ENCODE data around the gene SORBS2.

SORBS2 gene

DNA sequence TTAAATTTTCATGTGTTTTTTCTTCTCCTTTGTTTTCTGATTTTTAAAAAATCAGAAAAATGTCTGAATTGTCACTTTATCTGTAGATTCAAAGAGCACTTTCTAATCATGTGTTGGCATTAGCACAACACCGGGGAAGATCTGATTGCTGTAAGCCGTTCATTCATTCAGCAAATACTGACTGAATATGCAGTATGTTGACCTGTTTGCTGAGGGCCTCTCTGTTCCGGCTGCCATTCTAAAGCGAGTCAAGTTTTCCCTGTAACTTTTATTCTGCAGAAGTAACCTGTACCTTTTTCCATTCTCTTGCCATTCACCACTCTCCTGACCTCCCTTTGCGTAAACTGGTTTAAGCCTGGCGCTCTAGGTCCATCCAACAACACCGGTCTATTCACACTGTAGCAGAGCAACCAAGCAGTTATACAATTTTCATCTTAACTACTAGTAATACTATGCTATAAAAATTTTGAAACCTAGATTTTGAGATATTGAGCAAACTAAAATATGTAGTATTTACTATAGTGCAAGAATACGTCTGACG lies 6.7 kb downstream of the SORBS2 start:
- no peak for DNase-seq (ENCODE audit: low spot score)

- DNase-seq (ENCODE audit: low spot score): no peak
Observed at GRCh38 chr4:185803022-185803421, 9.0 kb downstream of the SORBS2 start.

GRCh38 chr4:185801471-185801870 lies 10.5 kb downstream of the SORBS2 start:
- no peak for DNase-seq (ENCODE audit: low spot score)

- DNase-seq (ENCODE audit: low spot score): no peak
Observed at GRCh38 chr4:185800266-185800945, 11.6 kb downstream of the SORBS2 start.

GRCh38 chr4:185799442-185799841 lies 12.6 kb downstream of the SORBS2 start:
- no peak for DNase-seq (ENCODE audit: low spot score)

DNA sequence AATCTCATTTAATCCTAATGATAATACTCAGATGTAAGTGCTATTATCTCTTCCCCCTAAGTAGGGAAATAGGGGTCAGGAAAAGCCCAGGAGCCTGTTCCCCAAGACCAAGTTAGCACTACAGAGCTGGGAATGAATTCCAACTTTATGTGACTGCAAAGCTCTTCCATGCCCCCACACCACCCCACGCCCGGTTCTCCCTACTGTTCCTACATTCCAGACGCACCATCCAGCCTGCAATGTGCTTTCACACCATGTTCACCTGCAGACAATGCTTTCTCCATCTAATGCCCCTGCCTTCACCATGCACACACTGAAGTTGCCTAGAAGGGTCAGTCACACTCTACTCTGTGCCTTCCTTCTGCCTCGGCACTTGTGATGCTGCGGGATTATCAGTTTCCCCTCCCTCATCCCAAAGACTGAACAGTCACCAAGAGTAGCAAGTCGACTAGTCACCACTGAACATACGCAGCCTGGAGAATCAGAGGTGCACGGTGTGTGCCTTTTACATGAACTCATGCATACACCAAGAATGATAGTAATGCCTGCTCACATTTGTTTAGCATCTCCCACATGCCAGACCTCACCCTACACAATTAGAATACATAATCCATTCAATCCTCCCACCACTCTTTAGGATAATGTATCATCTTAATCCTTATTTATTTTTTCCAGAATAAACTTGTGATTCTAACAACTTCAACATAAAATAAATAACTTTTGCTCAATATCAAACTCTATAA lies 14.2 kb downstream of the SORBS2 start:
- DNase-seq (ENCODE audit: low spot score): no peak

GRCh38 chr4:185797018-185797417 lies 15.0 kb downstream of the SORBS2 start:
- no peak for DNase-seq (ENCODE audit: low spot score)

DNA sequence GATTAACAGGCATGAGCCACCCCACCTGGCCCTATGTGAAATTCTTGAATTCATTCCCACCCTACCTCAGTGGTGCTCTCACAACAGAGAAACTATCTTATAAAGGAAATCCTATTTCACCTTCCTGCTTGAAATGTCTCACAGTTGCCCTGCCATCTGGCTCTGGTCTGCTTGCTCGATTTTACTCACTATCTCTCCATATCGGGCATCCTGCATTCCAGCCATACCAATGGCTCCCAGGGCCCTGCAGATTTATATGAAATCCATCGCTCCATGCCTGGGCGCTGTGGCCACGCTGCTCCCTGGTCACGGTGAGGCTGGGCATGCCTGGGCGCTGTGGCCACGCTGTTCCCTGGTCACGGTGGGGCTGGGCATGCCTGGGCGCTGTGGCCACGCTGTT lies 15.8 kb downstream of the SORBS2 start:
- no peak for DNase-seq (ENCODE audit: low spot score)

- DNase-seq (ENCODE audit: low spot score): no peak
Observed at GRCh38 chr4:185794637-185795036, 17.4 kb downstream of the SORBS2 start.

GRCh38 chr4:185793716-185794115 lies 18.3 kb downstream of the SORBS2 start:
- DNase-seq (ENCODE audit: low spot score): no peak

DNA sequence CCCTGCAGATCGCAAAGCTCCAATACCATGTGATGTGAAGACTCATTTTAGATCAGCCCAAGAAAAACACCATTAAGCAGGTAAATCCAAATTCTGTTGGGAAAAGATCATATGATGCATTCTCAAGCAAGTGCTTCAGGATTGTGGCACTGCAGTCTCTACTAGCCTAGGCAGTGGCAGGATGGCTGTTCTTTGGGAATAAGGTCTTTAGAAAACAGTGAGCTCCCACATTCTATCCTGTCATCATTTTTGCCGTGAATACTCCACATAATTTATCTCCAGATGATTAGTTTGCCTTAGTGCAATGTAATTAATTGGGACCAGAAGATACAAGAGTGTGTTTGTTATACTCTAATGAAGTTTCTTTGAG lies 18.9 kb downstream of the SORBS2 start:
- DNase-seq (ENCODE audit: low spot score): no peak

DNA sequence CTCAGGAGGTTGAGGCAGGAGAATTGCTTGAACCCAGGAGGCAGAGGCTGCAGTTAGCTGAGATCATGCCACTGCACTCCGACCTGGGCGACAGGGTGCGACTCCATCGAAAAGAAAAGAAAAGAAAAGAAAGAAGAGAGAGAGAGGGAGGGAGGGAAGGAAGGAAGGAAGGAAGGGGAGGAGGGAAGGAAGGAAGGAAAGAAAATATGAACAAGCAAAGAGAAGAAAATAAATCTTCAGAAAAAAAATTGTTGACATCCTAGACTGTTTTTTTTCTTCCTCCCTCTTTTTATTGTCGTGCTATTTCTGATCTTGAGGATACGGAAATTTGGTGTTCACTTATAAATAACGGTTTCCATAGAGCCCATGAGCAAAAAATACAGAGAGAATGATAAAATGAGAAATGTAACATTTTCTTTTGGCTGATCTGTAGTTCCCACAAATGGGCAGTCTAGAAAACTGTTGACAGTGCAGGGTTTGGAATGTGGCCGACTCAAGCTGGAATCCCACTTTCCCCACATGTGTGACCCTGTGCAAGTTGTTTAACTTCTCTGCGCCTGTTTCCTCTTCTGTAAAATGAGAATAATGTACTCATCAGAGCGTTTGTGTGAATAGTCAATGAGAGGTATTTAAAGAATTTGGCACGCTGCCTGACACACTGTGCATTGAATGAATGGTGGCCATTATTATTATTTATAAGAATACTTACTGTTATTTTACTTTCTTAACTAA lies 19.4 kb downstream of the SORBS2 start:
- no peak for DNase-seq (ENCODE audit: low spot score)

DNA sequence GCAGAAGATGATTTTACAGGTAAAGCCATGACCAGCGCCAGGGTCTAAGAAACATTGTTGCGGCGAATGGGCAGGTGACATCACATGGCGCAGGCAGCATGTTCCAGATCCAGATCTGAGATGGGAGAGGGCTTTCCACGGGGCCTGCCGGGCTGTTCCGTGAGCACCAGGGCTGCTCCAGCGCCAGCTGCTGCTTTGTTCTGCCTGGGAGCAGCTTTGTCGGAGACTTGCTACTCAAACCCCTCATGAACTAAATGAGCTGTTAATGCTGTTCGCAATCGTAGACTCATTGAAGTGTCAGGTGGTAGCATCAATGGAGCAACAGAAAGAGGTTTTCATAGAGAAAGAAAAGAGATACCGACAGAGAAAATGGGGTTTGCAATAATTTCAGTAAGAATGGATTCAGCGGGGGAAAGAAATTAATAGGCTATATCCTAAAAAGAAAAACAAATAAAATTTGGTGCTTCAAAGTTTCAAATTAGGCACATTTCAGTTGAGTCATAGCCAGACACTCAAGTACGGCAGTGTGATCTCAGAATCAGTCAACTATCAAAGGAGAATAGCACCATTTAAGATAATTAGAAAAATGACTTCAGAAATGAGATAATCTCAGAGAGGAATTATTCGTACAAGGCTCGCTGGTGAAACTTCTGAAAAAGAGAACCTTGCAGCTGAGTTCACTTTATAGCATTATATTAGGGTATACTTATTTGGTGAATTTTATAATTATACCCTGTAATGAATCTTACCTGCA lies 23.9 kb downstream of the SORBS2 start:
- no peak for DNase-seq (ENCODE audit: low spot score)

GRCh38 chr4:185786422-185786821 lies 25.6 kb downstream of the SORBS2 start:
- no peak for DNase-seq (ENCODE audit: low spot score)

DNA sequence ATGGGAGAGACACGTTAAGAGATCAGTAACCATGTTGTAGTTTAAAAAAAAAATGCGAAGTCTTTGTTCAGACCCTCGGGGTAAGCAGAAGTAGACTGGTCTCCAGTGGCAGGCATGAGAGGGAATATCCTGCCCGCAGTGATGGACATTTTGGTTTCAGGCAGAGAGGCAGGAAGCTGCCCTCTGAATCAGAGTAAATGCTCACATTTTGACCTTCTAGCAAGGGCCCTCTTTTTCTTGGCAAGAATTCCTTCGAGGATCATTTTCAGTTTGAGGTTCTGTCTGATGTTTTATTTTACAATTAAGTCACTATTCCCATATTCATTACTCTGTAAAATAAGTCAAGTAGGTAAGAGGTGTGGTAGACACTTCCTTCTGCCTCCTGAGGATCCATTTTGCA lies 28.4 kb downstream of the SORBS2 start:
- DNase-seq (ENCODE audit: low spot score): no peak

DNA sequence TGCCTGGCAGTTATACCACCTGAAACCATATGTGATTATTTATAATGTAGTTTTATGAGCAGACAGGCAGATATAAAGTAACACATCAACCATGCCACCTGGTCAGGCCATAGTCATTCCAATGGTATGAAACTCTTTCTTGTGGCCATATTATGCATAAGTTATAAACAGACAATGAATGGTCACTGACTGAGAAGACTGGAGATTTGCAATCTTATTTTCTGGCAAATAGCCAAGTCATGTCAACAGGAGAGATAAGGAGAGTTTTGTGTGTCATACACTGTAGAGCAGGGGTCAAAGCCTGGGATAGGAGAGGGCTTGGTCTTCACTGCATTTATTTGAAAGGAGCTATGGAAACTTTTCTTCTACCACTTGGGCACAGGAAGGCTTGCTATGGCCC lies 29.5 kb downstream of the SORBS2 start:
- peak; percentile 8 for DNase-seq (ENCODE audit: low spot score)

DNA sequence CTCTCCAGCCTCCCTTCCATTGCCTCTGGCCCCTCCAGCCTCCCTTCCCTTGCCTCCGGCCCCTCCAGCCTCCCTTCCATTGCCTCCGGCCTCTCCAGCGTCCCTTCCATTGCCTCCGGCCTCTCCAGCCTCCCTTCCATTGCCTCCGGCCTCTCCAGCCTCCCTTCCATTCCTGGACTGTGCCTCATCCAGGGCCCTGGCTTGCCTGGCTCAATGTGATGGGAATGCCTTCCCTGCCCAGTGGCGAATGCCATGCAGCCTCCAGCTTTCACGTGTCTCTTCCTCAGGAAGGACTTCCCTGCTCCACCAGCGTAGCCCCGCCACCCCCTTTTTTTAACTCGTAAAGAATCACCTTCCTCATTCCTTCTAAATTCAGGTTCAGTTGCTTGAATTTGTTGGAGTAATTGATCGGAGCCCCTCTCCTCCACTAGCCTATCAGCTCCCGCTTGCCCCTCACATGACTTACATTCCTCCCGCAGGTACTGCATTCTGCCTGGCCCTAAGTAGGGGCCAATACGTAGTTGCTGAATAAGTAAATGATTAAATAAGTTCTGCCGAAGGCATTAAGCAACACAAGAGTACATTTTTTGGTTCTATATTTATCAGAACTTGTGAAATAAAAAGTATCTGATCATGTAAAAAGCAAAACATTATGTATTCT lies 30.3 kb downstream of the SORBS2 start:
- no peak for DNase-seq (ENCODE audit: low spot score)

DNA sequence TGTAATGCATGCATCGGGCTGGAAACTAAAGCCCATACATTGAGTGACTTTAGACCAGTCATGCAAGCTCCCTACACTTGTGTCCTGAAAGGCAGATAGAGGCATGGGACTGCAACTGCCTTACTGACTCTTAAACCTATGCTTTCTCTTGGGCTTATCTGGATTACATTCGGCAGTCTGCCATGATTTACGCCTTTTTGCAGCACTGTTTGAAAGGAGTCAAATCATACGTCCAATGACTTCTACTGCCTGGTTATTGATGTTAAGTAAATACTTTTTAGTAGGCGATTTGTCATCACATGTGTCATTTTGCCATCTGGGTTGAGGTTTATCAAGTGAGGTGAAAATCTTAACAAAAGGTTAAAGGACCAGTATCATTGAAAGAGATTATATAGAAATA lies 31.5 kb downstream of the SORBS2 start:
- DNase-seq (ENCODE audit: low spot score): no peak

DNA sequence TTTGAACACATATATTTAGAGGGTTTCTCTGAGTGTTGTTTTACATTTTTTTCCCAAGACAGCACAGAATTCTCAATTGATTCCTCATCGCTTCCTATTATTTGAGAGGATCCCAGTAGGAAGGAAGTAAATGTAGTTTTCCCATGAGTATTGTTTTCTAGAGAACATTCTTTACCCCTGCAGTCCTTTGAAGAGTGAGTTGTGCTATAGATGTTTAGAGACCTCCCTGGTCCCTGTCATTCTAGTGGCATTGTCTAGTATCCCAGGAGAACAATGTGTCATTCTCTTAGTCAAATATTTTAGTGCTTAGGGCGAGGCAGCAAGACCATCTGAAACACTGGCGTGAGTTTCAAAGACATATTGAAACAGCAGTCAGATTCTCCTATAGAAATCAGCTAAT lies 32.5 kb downstream of the SORBS2 start:
- DNase-seq (ENCODE audit: low spot score): no peak

GRCh38 chr4:185778307-185778706 lies 33.7 kb downstream of the SORBS2 start:
- DNase-seq (ENCODE audit: low spot score): no peak

GRCh38 chr4:185775792-185776555 lies 36.0 kb downstream of the SORBS2 start:
- DNase-seq (ENCODE audit: low spot score): no peak

Measured in HuH-7 (cell line).